ENCODE measurements around the gene METTL9. TPM values are rescaled to one million over a fixed set of nuclear protein-coding genes. Genes with fewer than 3 reads are reported as not detected.
"Not testable (repeated sequence)": the region's sequence is repeated elsewhere in the genome, so short reads cannot be mapped to it uniquely, and the experiment has no call there.

The METTL9 gene
- total and polyA plus RNA-seq, 9 of the 15 experiments (the other 6 are each of a cell fraction or from before 2014, with no cell fraction given), result 12.2 to 107 (median 79.1) TPM

DNA sequence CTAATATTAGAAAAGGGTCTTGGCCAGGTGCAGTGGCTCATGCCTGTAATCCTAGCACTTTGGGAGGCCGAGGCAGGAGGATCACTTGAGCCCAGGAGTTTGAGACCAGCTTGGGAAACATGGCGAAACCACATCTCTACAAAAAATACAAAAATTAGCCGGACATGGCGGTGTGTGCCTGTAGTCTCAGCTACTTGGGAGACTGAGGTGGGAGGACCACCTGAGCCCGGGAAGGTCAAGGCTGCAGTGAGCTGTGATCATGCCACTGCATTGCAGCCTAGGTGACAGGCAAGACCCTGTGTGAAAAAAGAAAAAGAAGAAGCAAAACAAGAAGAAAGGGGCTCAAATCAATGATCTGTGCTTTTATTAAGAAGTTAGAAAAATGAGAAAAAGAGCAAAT lies 21.1 kb upstream of the METTL9 start:
- H3K9me3 ChIP-seq (replicated peaks; ENCODE audit: control insufficient read depth, insufficient read depth, low read depth, low read length); H2AFZ ChIP-seq (ENCODE audit: low read depth, low read length); H3K4me1 ChIP-seq (replicated peaks in 1 of 2; ENCODE audit: control insufficient read depth in 2 of 2, insufficient read depth in 2 of 2, low read length in 2 of 2); intact Hi-C loops (cut with micrococcal nuclease); H3K36me3 ChIP-seq (ENCODE audit: control insufficient read depth, insufficient read depth, low read length); H3K9ac ChIP-seq (ENCODE audit: insufficient read depth in 1 of 2, low read depth in 2 of 2, low read length in 2 of 2); H3K4me2 ChIP-seq (ENCODE audit: insufficient read depth, low read length); H3K79me2 ChIP-seq (ENCODE audit: control insufficient read depth, insufficient read depth, low read length); ATAC-seq; H4K20me1 ChIP-seq (replicated peaks; ENCODE audit: control insufficient read depth, insufficient read depth, low read length); FAIRE-seq; CTCF ChIA-PET (ENCODE audit: low intra/inter-chr PET ratio); POLR2A ChIA-PET; H3K27ac ChIP-seq (ENCODE audit: extremely low read depth, low read depth, low read length); DNase-seq (ENCODE audit: extremely low read depth in 1 of 4, low spot score in 3 of 4); H3K4me3 ChIP-seq; BruUV-seq (replicated peaks); H3K9me1 ChIP-seq (ENCODE audit: control insufficient read depth, insufficient read depth, low read length): not testable (repeated sequence)
- 1% methylated on average over 5 of the region's 5 CpGs for WGBS (ENCODE audit: insufficient coverage, low coverage, missing lambda C conversion rate)
- TF ChIP-seq CBX2 (IDR thresholded peaks at IDR 0.05; ENCODE audit: insufficient read depth, low read length, poor library complexity, severe bottlenecking), result peak; percentile 28
- H3K27me3 ChIP-seq (ENCODE audit: control insufficient read depth in 2 of 2, insufficient read depth in 2 of 2, low read length in 2 of 2), result peaks cover 7 to 22% of the 10 kb centered on the region in 2 experiments; a peak in 4 of 5 replicates
- in situ Hi-C loops (cut with MboI), result loop anchor here (25.0 kb wide), 1 partner anchor 984 kb away; no protein-coding TSS in a partner anchor

DNA sequence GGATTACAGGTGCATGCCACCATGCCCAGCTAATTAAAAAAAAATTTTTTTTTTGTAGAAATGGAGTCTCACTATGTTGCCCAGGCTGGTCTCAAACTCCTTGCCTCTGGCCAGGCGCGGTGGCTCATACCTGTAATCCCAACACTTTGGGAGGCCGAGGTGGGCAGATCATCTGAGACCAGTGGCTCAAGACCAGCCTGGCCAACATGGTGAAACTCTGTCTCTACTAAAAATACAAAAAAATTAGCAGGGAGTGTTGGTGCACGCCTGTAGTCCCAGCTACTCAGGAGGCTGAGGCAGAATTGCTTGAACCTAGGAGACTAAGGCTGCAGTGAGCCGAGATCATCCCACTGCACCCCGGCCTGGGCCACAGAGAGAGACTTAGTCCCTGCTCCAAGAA lies 19.2 kb upstream of the METTL9 start:
- in situ Hi-C loops (cut with MboI), result loop anchor here (5.0 to 25.0 kb wide), 4 partner anchors 127 to 1117 kb away; no protein-coding TSS in a partner anchor

More for the DNA sequence above, 19.2 kb upstream of the METTL9 start:
- H3K36me3 ChIP-seq (ENCODE audit: control insufficient read depth, insufficient read depth, low read length); FAIRE-seq; H3K9me1 ChIP-seq (ENCODE audit: control insufficient read depth, insufficient read depth, low read length); H3K4me2 ChIP-seq (ENCODE audit: insufficient read depth, low read length); CTCF ChIA-PET (ENCODE audit: low intra/inter-chr PET ratio); H3K79me2 ChIP-seq (ENCODE audit: control insufficient read depth, insufficient read depth, low read length); DNase-seq (ENCODE audit: extremely low read depth in 1 of 4, low spot score in 3 of 4); ATAC-seq; H3K4me1 ChIP-seq (replicated peaks in 1 of 2; ENCODE audit: control insufficient read depth in 2 of 2, insufficient read depth in 2 of 2, low read length in 2 of 2); intact Hi-C loops (cut with micrococcal nuclease); H3K4me3 ChIP-seq; H3K9me3 ChIP-seq (replicated peaks; ENCODE audit: control insufficient read depth, insufficient read depth, low read depth, low read length); BruUV-seq (replicated peaks); H2AFZ ChIP-seq (ENCODE audit: low read depth, low read length); H3K9ac ChIP-seq (ENCODE audit: insufficient read depth in 1 of 2, low read depth in 2 of 2, low read length in 2 of 2); H3K27ac ChIP-seq (ENCODE audit: extremely low read depth, low read depth, low read length); H4K20me1 ChIP-seq (replicated peaks; ENCODE audit: control insufficient read depth, insufficient read depth, low read length): not testable (repeated sequence)
- peaks cover 7 to 14% of the 10 kb centered on the region in 2 experiments; a peak in 4 of 5 replicates for H3K27me3 ChIP-seq (ENCODE audit: control insufficient read depth in 2 of 2, insufficient read depth in 2 of 2, low read length in 2 of 2)
- POLR2A ChIA-PET, result interaction anchor here (0.6 kb wide), 1 partner anchor 13 kb away, joined by 3 read pairs; no protein-coding TSS in a partner anchor
- 8% methylated on average over 6 of the region's 6 CpGs for WGBS (ENCODE audit: insufficient coverage, low coverage, missing lambda C conversion rate)

All from K562 (cell line).